C4-2B (cell line): ENCODE measurements around the gene ZNF222.

Experiments used
- ZFX ChIP-seq: fragments of 450-650 bp; IDR thresholded peaks from 2 replicates; pipeline ENCODE4 v1.6.1; 2017
- TF ChIP-seq, protein P1 (sequence below): fragments of 450-650 bp; conservative IDR thresholded peaks from 2 replicates; pipeline ENCODE4 v1.5.1; 2017; ENCODE audit warnings: mild to moderate bottlenecking

DNA sequence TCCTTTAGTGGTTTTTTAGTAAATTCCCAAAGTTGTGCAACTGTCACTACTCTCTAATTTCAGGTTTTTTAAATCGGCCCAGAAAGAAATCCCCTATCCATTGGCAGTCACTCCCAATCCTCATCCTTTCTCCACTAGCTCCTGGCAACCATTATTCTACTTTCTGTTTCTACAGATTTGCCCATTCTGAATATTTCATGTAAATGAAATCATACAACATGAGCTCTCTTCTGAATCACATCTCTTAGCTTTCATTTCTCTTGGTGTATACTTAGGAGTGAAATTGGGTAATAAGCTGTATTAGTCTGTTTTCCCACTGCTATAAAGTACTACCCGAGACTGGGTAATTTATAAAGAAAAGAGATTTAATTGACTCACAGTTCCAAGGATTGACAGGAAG lies 17.0 kb downstream of the ZNF222 start:
- TF ChIP-seq, protein P1, sequence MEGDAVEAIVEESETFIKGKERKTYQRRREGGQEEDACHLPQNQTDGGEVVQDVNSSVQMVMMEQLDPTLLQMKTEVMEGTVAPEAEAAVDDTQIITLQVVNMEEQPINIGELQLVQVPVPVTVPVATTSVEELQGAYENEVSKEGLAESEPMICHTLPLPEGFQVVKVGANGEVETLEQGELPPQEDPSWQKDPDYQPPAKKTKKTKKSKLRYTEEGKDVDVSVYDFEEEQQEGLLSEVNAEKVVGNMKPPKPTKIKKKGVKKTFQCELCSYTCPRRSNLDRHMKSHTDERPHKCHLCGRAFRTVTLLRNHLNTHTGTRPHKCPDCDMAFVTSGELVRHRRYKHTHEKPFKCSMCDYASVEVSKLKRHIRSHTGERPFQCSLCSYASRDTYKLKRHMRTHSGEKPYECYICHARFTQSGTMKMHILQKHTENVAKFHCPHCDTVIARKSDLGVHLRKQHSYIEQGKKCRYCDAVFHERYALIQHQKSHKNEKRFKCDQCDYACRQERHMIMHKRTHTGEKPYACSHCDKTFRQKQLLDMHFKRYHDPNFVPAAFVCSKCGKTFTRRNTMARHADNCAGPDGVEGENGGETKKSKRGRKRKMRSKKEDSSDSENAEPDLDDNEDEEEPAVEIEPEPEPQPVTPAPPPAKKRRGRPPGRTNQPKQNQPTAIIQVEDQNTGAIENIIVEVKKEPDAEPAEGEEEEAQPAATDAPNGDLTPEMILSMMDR, result no peak
- TF ChIP-seq ZFX, result no peak
